HEK293 (cell line): Measurements from ENCODE around the gene PDZD2.

Experiments
- CTCF ChIA-PET: fragments of 350-600 bp; formaldehyde crosslinking; extraction: SDS; loops from one replicate; lab custom pipeline; 2021; ENCODE audit warnings: antibody characterized with exemption; lab: Yijun Ruan, JAX
- POLR2A ChIA-PET: fragments of 300-600 bp; formaldehyde crosslinking; extraction: SDS; loops from one replicate; lab custom pipeline; 2020; ENCODE audit warnings: antibody characterized with exemption, inconsistent platforms; lab: Yijun Ruan, JAX
- H3K27ac ChIP-seq: fragments of 200-500 bp; sonication (Bioruptor generic); 2 replicates; pipeline ENCODE4 v1.5.1; 2014; ENCODE audit warnings: low read depth, low read length, control low read depth, inconsistent platforms; ENCODE audit errors: extremely low read depth
- H3K36me3 ChIP-seq, 2 experiments: fragments of 200-500 bp in 1 of 2; sonication (Bioruptor generic) in 1 of 2; 1 replicate in 1 of 2; 2 replicates in 1 of 2; pipeline ENCODE4 v1.5.1; 2014 to 2017; ENCODE audit warnings: inconsistent platforms in 2 of 2, low read length in 2 of 2; ENCODE audit not compliant: control insufficient read depth in 2 of 2, insufficient read depth in 1 of 2
- H3K4me1 ChIP-seq: fragments of 200-500 bp; sonication (Bioruptor generic); 2 replicates; pipeline ENCODE4 v1.5.1; 2014; ENCODE audit warnings: mild to moderate bottlenecking, low read length, inconsistent platforms; ENCODE audit not compliant: control insufficient read depth, insufficient read depth
- H3K4me3 ChIP-seq: 2 replicates; pipeline ENCODE4 v1.5.1; 2011; ENCODE audit warnings: low read depth, mild to moderate bottlenecking, control low read depth, low read length, moderate library complexity
- H3K9me3 ChIP-seq: fragments of 200-500 bp; sonication (Bioruptor generic); 2 replicates; pipeline ENCODE4 v1.5.1; 2014; ENCODE audit warnings: low read depth, low read length, inconsistent platforms; ENCODE audit not compliant: control insufficient read depth, insufficient read depth
- BCL11A ChIP-seq: fragments of 450-650 bp; formaldehyde crosslinking; IDR thresholded peaks from 2 replicates; pipeline ENCODE4 v1.5.1; 2016; ENCODE audit warnings: low read depth, missing biosample characterization, missing genetic modification characterization
- GFI1B ChIP-seq: fragments of 450-650 bp; formaldehyde crosslinking; IDR thresholded peaks from 2 replicates; pipeline ENCODE4 v1.5.1; 2016; ENCODE audit warnings: missing biosample characterization, missing genetic modification characterization
- GLI4 ChIP-seq: fragments of 450-650 bp; formaldehyde crosslinking; IDR thresholded peaks from 2 replicates; pipeline ENCODE4 v1.5.1; 2016; ENCODE audit warnings: missing biosample characterization, missing genetic modification characterization
- KLF1 ChIP-seq: fragments of 450-650 bp; formaldehyde crosslinking; IDR thresholded peaks from 2 replicates; pipeline ENCODE4 v1.5.1; 2016; ENCODE audit warnings: missing biosample characterization, missing genetic modification characterization
- SP2 ChIP-seq: fragments of 450-650 bp; formaldehyde crosslinking; IDR thresholded peaks from 2 replicates; pipeline ENCODE4 v1.5.1; 2016; ENCODE audit warnings: missing biosample characterization, missing genetic modification characterization
- SP3 ChIP-seq: fragments of 450-650 bp; formaldehyde crosslinking; IDR thresholded peaks from 2 replicates; pipeline ENCODE4 v1.5.1; 2016; ENCODE audit warnings: missing biosample characterization, missing genetic modification characterization
- TRIM28 ChIP-seq: IDR thresholded peaks from 2 replicates; pipeline ENCODE4 v1.6.1; 2011; ENCODE audit warnings: low read length, control low read depth, borderline replicate concordance
- YY2 ChIP-seq: fragments of 450-650 bp; formaldehyde crosslinking; IDR thresholded peaks from 2 replicates; pipeline ENCODE4 v1.5.1; 2016; ENCODE audit warnings: missing biosample characterization, missing genetic modification characterization
- ZBTB21 ChIP-seq: fragments of 450-650 bp; formaldehyde crosslinking; IDR thresholded peaks from 2 replicates; pipeline ENCODE4 v1.5.1; 2017; ENCODE audit warnings: missing biosample characterization, missing genetic modification characterization
- ZFHX2 ChIP-seq: fragments of 450-650 bp; formaldehyde crosslinking; conservative IDR thresholded peaks from 2 replicates; pipeline ENCODE4 v1.5.1; 2016; ENCODE audit warnings: missing biosample characterization, missing genetic modification characterization
- ZIC2 ChIP-seq: fragments of 450-650 bp; formaldehyde crosslinking; IDR thresholded peaks from 2 replicates; pipeline ENCODE4 v1.5.1; 2016; ENCODE audit warnings: missing biosample characterization, missing genetic modification characterization
- ZNF138 ChIP-seq: fragments of 450-650 bp; formaldehyde crosslinking; IDR thresholded peaks from 2 replicates; pipeline ENCODE4 v1.5.1; 2016; ENCODE audit warnings: missing biosample characterization, missing genetic modification characterization, borderline replicate concordance
- ZNF175 ChIP-seq: fragments of 450-650 bp; formaldehyde crosslinking; IDR thresholded peaks from 2 replicates; pipeline ENCODE4 v1.5.1; 2016; ENCODE audit warnings: missing biosample characterization, missing genetic modification characterization
- ZNF302 ChIP-seq: fragments of 450-650 bp; formaldehyde crosslinking; IDR thresholded peaks from 2 replicates; pipeline ENCODE4 v1.5.1; 2016; ENCODE audit warnings: missing biosample characterization, missing genetic modification characterization, low read depth
- ZNF366 ChIP-seq: fragments of 450-650 bp; formaldehyde crosslinking; conservative IDR thresholded peaks from 2 replicates; pipeline ENCODE4 v1.5.1; 2016; ENCODE audit warnings: missing biosample characterization, missing genetic modification characterization
- ZNF37A ChIP-seq: fragments of 450-650 bp; IDR thresholded peaks from 2 replicates; pipeline ENCODE4 v1.5.1; 2018; ENCODE audit warnings: missing biosample characterization, missing genetic modification characterization
- ZNF394 ChIP-seq: fragments of 450-650 bp; formaldehyde crosslinking; IDR thresholded peaks from 2 replicates; pipeline ENCODE4 v1.5.1; 2016; ENCODE audit warnings: missing biosample characterization, missing genetic modification characterization, mild to moderate bottlenecking, moderate library complexity, borderline replicate concordance
- ZNF423 ChIP-seq: fragments of 450-650 bp; formaldehyde crosslinking; IDR thresholded peaks from 2 replicates; pipeline ENCODE4 v1.5.1; 2016; ENCODE audit warnings: missing biosample characterization, missing genetic modification characterization
- ZNF585B ChIP-seq: fragments of 450-650 bp; formaldehyde crosslinking; IDR thresholded peaks from 2 replicates; pipeline ENCODE4 v1.5.1; 2016; ENCODE audit warnings: missing biosample characterization, missing genetic modification characterization
- ZNF629 ChIP-seq: fragments of 450-650 bp; formaldehyde crosslinking; IDR thresholded peaks from 2 replicates; pipeline ENCODE4 v1.5.1; 2017; ENCODE audit warnings: missing biosample characterization, missing genetic modification characterization
- ZNF791 ChIP-seq: fragments of 450-650 bp; formaldehyde crosslinking; IDR thresholded peaks from 2 replicates; pipeline ENCODE4 v1.5.1; 2016; ENCODE audit warnings: missing biosample characterization, missing genetic modification characterization
- TF ChIP-seq, protein P1 (sequence below): fragments of 450-650 bp; formaldehyde crosslinking; IDR thresholded peaks from 2 replicates; pipeline ENCODE4 v1.5.1; 2017; ENCODE audit warnings: missing biosample characterization, missing genetic modification characterization
- TF ChIP-seq, protein P2 (sequence below): fragments of 450-650 bp; formaldehyde crosslinking; IDR thresholded peaks from 2 replicates; pipeline ENCODE4 v1.5.1; 2016; ENCODE audit warnings: missing biosample characterization, missing genetic modification characterization
- TF ChIP-seq, protein P3 (sequence below): fragments of 450-650 bp; IDR thresholded peaks from 2 replicates; pipeline ENCODE4 v1.5.1; 2018; ENCODE audit warnings: missing biosample characterization, missing genetic modification characterization
- TF ChIP-seq, protein P4 (sequence below): fragments of 450-650 bp; formaldehyde crosslinking; IDR thresholded peaks from 2 replicates; pipeline ENCODE4 v1.5.1; 2017; ENCODE audit warnings: missing biosample characterization, missing genetic modification characterization
- TF ChIP-seq, protein P5 (sequence below): fragments of 450-650 bp; formaldehyde crosslinking; IDR thresholded peaks from 2 replicates; pipeline ENCODE4 v1.5.1; 2017; ENCODE audit warnings: missing biosample characterization, missing genetic modification characterization
- TF ChIP-seq, protein P6 (sequence below): fragments of 450-650 bp; formaldehyde crosslinking; IDR thresholded peaks from 2 replicates; pipeline ENCODE4 v1.5.1; 2017; ENCODE audit warnings: missing biosample characterization, missing genetic modification characterization
- TF ChIP-seq, protein P7 (sequence below): fragments of 450-650 bp; formaldehyde crosslinking; IDR thresholded peaks from 2 replicates; pipeline ENCODE4 v1.5.1; 2016; ENCODE audit warnings: missing biosample characterization, missing genetic modification characterization

The PDZD2 gene

DNA sequence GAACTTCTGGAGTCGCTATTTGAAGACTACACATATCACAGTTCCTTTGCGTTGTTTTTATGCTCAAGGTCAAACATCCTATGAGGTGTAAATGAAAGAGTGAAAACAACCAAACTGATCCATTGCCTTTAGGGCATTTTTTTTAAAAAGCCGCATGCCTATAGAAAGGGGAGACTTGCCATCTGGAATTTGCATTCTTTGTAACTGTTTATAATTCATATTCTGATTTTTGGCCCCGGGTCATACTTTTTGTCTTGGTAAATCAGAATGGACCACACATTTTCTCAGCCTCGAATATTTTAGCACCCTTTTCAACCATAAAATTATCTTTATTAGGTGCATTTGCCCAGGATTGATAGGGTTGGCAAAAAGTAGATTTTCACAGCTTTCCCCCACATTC lies 347.2 kb downstream of the PDZD2 start (continued):
- TF ChIP-seq, protein P1, sequence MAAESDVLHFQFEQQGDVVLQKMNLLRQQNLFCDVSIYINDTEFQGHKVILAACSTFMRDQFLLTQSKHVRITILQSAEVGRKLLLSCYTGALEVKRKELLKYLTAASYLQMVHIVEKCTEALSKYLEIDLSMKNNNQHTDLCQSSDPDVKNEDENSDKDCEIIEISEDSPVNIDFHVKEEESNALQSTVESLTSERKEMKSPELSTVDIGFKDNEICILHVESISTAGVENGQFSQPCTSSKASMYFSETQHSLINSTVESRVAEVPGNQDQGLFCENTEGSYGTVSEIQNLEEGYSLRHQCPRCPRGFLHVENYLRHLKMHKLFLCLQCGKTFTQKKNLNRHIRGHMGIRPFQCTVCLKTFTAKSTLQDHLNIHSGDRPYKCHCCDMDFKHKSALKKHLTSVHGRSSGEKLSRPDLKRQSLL (tag by site-specific recombination): no peak
- TF ChIP-seq GFI1B (tag by site-specific recombination) (no peak), TRIM28 (no peak), ZBTB21 (tag by site-specific recombination) (no peak), SP2 (tag by site-specific recombination) (no peak), ZNF394 (no peak), GLI4 (no peak), YY2 (tag by site-specific recombination) (no peak), ZNF37A (no peak)
- TF ChIP-seq, protein P2, sequence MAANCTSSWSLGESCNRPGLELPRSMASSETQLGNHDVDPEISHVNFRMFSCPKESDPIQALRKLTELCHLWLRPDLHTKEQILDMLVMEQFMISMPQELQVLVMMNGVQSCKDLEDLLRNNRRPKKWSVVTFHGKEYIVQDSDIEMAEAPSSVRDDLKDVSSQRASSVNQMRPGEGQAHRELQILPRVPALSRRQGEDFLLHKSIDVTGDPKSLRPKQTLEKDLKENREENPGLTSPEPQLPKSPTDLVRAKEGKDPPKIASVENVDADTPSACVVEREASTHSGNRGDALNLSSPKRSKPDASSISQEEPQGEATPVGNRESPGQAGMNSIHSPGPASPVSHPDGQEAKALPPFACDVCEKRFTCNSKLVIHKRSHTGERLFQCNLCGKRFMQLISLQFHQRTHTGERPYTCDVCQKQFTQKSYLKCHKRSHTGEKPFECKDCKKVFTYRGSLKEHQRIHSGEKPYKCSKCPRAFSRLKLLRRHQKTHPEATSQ (tag by site-specific recombination): no peak
- TF ChIP-seq, protein P3, sequence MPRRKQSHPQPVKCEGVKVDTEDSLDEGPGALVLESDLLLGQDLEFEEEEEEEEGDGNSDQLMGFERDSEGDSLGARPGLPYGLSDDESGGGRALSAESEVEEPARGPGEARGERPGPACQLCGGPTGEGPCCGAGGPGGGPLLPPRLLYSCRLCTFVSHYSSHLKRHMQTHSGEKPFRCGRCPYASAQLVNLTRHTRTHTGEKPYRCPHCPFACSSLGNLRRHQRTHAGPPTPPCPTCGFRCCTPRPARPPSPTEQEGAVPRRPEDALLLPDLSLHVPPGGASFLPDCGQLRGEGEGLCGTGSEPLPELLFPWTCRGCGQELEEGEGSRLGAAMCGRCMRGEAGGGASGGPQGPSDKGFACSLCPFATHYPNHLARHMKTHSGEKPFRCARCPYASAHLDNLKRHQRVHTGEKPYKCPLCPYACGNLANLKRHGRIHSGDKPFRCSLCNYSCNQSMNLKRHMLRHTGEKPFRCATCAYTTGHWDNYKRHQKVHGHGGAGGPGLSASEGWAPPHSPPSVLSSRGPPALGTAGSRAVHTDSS (tag by site-specific recombination): no peak
- TF ChIP-seq, all 188 proteins: peak for 0

DNA sequence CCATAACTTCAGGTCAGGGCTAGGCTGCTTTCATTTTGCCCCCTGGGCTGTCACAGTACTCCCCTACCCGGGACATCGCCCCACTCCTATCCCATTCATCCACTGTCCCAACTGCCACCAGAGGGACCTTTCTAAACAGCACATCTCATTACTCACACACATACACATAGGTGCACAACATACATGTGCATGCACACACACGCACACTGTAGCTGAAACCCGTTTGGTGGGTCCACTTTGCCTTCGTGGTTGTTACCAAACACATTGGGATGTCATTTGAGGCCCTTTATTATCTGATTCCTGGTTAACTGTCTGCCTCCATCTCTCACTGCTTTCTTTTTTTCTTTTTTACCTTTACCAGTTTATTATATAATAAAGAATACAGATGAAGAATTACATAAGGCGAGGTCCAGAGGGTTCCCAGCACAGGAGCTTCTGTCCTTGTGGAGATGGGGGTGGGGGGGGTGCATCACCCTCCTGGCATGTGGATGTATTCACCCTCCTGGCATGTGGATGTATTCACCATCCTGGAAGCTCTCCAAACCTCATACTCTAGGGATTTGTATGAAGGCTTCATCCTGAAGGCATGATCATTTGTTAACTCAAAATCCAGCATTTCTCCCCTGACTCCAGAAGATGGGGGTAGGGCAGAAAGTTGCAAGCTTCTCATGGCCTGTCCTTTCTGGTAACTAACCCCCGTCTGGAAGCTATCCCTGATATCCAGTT lies 349.2 kb downstream of the PDZD2 start:
- Histone ChIP-seq H3K4me3 (no peak overlapping the region), H3K27ac (no peak overlapping the region), H3K9me3 (no peaks in the 10 kb centered on the region), H3K36me3 (no peaks in the 10 kb centered on the region), H3K4me1 (no peaks in the 10 kb centered on the region)
- CTCF ChIA-PET: interaction anchor here (0.6 to 2.0 kb wide), 3 partner anchors 10 to 89 kb away, joined by 3 to 8 read pairs (median 4); no protein-coding TSS in a partner anchor
- POLR2A ChIA-PET: interaction anchor here (0.5 kb wide), 1 partner anchor 12 kb away, joined by 4 read pairs; no protein-coding TSS in a partner anchor
- TF ChIP-seq, protein P4, sequence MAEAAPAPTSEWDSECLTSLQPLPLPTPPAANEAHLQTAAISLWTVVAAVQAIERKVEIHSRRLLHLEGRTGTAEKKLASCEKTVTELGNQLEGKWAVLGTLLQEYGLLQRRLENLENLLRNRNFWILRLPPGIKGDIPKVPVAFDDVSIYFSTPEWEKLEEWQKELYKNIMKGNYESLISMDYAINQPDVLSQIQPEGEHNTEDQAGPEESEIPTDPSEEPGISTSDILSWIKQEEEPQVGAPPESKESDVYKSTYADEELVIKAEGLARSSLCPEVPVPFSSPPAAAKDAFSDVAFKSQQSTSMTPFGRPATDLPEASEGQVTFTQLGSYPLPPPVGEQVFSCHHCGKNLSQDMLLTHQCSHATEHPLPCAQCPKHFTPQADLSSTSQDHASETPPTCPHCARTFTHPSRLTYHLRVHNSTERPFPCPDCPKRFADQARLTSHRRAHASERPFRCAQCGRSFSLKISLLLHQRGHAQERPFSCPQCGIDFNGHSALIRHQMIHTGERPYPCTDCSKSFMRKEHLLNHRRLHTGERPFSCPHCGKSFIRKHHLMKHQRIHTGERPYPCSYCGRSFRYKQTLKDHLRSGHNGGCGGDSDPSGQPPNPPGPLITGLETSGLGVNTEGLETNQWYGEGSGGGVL (tag by site-specific recombination): no peak
- no peak for TF ChIP-seq BCL11A (tag by site-specific recombination)
- no peak for TF ChIP-seq SP3
- TF ChIP-seq KLF1 (tag by site-specific recombination): no peak
- TF ChIP-seq ZNF138: no peak
- no peak for TF ChIP-seq ZNF302
- no peak for TF ChIP-seq ZNF366
- TF ChIP-seq ZNF585B: no peak
- TF ChIP-seq ZNF791 (tag by site-specific recombination): no peak
- TF ChIP-seq, protein P5, sequence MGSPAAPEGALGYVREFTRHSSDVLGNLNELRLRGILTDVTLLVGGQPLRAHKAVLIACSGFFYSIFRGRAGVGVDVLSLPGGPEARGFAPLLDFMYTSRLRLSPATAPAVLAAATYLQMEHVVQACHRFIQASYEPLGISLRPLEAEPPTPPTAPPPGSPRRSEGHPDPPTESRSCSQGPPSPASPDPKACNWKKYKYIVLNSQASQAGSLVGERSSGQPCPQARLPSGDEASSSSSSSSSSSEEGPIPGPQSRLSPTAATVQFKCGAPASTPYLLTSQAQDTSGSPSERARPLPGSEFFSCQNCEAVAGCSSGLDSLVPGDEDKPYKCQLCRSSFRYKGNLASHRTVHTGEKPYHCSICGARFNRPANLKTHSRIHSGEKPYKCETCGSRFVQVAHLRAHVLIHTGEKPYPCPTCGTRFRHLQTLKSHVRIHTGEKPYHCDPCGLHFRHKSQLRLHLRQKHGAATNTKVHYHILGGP: no peak
- TF ChIP-seq ZNF175: no peak
- TF ChIP-seq ZNF629 (tag by site-specific recombination): no peak
- TF ChIP-seq, protein P6, sequence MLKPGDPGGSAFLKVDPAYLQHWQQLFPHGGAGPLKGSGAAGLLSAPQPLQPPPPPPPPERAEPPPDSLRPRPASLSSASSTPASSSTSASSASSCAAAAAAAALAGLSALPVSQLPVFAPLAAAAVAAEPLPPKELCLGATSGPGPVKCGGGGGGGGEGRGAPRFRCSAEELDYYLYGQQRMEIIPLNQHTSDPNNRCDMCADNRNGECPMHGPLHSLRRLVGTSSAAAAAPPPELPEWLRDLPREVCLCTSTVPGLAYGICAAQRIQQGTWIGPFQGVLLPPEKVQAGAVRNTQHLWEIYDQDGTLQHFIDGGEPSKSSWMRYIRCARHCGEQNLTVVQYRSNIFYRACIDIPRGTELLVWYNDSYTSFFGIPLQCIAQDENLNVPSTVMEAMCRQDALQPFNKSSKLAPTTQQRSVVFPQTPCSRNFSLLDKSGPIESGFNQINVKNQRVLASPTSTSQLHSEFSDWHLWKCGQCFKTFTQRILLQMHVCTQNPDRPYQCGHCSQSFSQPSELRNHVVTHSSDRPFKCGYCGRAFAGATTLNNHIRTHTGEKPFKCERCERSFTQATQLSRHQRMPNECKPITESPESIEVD: no peak
- TF ChIP-seq ZNF423 (tag by site-specific recombination): no peak
- TF ChIP-seq, protein P7, sequence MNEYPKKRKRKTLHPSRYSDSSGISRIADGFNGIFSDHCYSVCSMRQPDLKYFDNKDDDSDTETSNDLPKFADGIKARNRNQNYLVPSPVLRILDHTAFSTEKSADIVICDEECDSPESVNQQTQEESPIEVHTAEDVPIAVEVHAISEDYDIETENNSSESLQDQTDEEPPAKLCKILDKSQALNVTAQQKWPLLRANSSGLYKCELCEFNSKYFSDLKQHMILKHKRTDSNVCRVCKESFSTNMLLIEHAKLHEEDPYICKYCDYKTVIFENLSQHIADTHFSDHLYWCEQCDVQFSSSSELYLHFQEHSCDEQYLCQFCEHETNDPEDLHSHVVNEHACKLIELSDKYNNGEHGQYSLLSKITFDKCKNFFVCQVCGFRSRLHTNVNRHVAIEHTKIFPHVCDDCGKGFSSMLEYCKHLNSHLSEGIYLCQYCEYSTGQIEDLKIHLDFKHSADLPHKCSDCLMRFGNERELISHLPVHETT: no peak
- TF ChIP-seq ZIC2: no peak
- no peak for TF ChIP-seq ZFHX2
